SW480 (cell line): Measurements from ENCODE around the gene FOXO1.
A peak's percentile ranks its signal among the peaks of the same experiment; 100 is the strongest.

Experiments
- DNase-seq: peaks from one replicate; pipeline ENCODE4 v3.0.0-alpha.2; 2016; ENCODE audit warnings: low spot score

FOXO1 gene

DNA sequence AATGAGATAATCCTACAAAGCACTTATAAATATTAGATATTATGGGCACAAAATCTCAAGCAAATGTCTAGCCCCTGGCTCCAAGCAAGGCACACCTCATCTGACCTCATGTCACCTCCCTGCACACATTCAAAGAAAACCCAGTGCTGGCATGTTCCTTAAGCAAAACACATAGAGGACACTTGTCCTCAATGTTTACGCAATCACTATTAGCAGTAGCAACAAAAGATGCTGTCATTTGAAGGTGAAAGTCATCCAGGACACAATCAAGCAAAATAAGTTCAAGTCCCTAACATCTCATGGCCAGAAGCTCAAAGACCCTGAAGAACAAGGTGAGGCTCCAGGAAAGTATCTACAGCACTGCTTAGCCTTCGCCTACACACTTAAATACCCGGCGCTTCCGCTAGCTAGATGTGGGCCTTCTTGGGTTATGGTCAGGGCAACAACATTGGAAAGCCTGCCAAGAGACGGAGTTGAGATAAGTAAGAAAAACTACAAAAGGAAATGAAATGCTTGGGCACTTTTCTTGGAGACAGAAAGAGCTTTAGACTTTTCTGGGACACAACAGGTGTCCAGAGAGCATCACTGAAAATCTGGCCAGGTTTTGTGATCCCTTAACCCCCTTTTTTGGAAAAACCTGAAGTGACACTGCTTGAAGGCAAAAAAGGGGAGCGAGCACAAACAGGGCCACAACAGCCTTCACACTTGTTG is 85.7 kb downstream of the FOXO1 start:
- no peak for DNase-seq

DNA sequence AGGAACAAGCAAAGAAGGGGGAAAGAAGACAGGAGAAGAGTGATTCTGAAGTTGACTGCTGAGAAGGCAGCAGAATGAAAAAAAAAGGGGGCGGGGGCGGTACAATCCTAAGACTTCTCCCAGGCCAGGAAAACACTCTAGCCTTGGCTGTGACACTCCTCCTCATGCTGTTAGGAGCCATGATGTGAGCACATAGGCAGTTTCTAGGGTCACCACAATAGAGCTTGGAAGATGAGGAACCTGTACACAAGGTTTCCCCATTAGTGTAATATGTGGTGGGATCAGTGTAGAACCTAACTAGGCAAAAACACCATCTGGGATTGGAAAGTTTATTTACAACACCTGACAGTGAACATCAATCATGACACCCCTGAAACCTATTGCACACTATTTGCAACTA is 86.9 kb downstream of the FOXO1 start:
- DNase-seq = no peak

- no peak for DNase-seq
These were observed 88.4 kb downstream of the FOXO1 start for GRCh38 chr13:40578055-40578454.

DNA sequence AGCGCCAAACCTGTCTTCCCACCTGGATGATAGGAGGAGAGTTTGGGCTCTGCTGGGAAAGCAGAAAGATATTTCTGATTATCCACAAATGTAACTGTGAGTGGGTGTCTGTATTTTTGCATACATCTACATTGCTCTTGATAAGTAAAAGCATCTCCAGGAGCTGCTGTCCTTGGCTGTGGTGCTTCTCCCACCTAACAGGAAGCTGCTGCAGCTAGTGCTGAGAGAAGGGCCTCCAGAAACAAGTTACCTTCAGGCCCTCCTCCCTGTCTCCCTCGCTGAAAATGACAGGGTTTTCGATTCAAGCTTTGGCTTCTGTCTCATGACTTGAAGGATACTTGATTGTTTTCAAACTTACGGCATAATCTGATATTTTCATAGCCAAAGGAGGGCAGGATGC is 90.1 kb downstream of the FOXO1 start:
- no peak for DNase-seq

- DNase-seq = no peak
These were observed 93.5 kb downstream of the FOXO1 start for GRCh38 chr13:40572961-40573360.

GRCh38 chr13:40571338-40571963 is 95.0 kb downstream of the FOXO1 start:
- no peak for DNase-seq

DNA sequence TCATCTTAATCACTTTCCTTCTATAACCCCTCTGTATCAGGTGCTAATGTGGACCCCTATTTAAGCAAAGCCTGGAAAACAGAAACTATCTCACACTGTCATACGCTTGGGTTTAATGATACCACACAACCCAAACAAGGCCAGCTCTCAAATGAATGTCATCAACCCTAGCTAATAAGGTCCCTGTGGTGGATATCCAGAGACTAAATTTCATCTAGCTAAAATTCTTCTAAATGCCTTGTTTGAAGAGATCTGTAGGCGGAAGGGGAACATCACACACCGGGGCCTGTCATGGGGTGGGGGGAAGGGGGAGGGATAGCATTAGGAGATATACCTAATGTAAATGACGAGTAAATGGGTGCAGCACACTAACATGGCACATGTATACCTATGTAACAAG is 95.5 kb downstream of the FOXO1 start:
- no peak for DNase-seq

DNA sequence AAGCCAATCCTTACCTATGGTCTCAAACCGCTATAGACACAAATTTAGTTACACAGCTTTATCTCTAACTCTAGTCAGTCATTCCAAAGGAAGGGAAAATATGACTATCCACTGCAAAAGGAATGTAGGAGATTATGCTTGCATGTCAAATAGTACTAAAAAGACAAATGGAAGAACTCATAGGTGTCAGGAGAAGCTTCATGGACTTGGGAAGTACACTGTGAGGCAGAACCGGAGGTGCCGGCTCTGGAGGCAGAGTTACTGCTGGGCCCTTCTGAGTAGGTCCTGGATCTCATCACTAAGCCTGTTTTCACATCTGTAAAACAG is 97.5 kb downstream of the FOXO1 start:
- DNase-seq = no peak

- DNase-seq = no peak
These were observed 98.0 kb downstream of the FOXO1 start for GRCh38 chr13:40568246-40569023.

DNA sequence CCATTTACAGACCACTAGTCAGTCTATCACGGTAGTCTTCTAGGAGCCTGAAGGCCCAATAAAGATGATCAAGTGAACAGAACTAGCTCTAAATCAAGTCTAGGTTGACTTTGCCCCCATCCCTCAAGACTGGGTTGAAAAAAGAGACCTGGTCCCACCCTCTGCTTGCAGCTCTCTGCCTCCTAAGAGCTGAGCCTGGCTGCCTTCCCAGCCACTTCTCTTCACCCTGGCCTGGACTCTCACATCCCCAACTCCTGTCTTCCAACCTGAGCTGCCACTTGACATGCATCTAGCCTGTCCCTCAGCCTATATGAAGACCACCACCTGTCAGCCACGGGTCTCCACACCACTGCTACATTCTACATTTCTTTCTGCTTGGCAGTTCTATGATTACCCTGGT is 99.6 kb downstream of the FOXO1 start:
- DNase-seq = no peak

DNA sequence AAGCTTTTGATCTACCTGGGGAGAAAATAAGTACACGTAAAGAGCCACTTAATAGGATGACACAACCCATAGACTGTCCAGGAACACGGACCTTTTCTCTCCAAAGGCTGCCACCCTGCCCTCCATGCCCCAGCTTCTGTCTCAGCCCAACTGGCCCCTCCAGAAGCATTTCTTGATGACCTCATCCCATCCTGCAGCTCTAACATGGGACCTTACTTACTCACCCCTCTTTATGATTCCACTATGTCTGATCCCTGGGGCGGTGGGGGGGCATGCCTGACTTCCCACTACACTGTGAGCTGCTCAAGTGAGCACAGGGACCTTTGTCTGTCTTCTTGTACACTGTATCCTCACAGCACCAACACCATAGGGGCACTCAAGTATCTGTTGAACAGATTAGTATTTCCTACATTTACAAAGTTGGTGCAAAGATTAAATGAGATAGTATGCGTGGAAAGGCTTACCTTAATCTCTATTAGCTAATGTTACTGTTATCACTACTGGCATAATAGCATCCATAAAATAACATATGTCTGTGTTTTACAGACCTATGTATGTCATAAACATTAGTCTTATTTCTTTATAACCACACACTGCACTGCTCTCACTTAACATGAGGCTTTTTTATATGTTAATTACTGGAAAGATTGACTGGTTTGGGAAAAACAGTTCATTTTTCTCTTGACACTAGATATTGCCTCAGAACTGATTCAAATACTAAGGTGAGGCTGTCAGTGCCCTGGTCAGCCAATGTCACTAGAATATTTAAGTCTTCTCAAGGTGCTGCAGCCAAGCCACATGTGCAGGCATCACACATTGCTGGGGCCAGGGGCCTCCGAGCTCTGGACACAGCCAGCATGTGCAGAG is 100.9 kb downstream of the FOXO1 start:
- no peak for DNase-seq

DNA sequence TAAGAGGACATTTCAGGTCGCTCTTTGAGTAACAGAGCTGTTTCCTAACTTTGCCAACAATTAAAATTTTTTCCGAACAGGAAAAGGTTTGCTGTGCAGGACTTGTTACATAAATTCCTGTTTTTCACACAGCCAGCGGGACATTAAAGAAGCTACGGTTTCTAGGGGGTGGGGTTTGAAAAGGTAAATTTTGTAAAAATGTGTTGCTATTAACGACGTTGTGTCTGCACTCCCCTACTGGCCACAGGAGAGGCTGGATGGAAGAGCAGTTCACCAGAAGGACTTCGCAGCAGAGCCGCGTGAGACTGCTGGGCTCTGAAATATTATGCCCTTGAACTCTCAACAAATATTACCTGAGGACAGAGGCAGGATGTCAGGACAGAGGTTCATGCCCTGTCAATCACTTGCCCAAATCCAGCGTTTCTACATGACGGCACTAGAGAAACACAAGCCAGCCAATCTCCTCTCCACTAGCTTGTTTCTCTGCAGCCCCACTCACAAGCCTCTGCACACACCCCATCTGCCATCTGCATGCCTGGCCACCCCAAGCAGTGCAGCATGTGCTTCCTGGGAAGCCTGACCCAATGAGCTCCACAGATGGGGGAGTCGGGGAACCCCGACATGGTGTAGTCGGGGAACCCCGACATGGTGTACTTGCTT is 102.0 kb downstream of the FOXO1 start:
- no peak for DNase-seq

DNA sequence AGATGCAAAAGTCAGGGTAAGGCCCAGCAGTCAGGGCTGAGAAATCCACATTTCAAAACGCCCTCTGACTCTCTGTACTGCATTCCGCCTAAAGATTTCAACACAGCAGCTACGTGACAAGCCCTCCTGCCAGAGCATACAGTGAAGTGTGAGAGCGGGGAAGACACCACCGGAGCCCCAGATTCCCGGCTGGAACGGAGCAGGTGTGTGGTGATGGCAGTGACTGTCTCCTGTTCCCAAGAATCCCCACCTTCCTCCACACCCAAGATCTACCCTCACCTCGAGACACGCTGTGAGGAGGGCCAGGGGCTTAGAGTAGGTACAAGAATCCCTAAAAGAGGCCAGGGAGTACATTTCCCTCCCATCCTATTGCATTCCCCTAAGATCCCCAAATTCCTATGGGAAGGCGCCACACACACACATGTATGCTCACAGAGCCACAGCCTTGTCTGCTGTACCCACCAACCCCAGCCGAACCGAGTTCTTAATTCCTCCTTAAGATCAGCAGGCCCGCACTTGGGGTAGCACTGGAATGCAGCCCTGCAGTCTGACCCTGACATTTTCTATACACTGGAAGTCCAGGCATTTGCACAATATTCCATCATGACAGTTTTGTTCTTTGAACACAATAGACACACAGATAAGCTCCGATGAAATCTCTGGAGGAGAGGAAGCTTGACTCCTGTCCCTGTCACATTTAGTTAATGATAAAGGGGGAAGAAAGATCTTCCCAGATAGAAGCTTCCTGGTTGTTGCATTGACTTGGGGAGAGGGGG is 102.9 kb downstream of the FOXO1 start:
- DNase-seq = no peak

DNA sequence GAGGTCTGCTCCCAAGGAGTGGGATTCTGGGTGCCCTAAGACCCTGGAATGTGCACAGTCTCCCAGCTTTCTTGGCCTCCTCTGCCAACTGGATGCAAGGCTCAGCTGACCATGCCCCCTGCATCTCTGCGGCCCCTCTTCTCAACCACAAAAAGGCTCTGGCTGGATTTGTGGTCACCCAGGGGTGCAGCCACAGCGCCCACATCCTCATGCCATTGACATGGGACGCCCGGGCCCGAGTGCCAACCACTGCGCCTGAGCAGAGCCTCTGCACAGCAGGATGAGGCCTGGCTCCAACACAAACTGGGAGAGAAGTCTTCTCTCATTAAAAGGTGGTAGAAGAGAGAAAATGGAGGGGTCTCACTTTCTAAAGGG is 103.5 kb downstream of the FOXO1 start:
- DNase-seq = peak; percentile 82

DNA sequence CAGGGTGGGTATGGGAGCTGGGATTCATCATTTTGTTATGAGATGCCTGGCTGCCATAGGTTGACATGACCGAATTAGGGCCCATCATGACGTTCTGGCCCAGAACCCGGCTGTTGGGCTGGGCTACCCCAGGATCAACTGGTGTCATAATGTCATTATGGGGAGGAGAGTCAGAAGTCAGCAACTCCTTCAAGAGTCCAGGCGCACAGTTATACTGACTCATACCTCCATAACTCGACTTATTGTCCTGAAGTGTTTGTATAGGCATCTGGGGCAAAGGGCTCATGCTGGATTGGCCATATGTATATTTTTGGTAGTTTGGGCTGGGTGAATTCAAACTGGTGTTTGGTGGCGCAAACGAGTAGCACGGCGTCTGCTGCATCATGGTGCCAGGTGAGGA is 106.5 kb downstream of the FOXO1 start:
- no peak for DNase-seq

- no peak for DNase-seq
These were observed 107.8 kb downstream of the FOXO1 start for GRCh38 chr13:40558656-40559055.

DNA sequence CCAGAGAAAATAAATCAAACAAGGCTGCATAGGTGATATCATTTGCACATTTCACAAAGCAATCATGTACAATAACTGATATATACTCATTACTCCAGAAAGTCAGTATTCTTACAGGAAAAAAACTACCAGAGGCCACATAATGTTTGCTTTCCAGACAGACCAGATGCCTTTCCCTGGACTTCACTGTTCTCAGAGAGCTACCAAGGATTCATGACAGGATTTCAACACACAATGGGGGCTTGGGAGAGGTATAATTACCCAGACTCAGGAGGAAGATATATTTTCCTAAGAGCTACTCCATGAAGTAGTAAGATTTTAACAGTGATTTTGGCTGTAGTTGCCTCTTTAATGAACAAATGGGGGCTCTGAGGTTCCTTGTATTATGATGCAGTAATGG is 110.0 kb downstream of the FOXO1 start:
- no peak for DNase-seq

- DNase-seq = no peak
These were observed 113.1 kb downstream of the FOXO1 start for GRCh38 chr13:40553356-40553755.

GRCh38 chr13:40552895-40553294 is 113.5 kb downstream of the FOXO1 start:
- DNase-seq = no peak

GRCh38 chr13:40550130-40550529 is 116.3 kb downstream of the FOXO1 start:
- DNase-seq = no peak

DNA sequence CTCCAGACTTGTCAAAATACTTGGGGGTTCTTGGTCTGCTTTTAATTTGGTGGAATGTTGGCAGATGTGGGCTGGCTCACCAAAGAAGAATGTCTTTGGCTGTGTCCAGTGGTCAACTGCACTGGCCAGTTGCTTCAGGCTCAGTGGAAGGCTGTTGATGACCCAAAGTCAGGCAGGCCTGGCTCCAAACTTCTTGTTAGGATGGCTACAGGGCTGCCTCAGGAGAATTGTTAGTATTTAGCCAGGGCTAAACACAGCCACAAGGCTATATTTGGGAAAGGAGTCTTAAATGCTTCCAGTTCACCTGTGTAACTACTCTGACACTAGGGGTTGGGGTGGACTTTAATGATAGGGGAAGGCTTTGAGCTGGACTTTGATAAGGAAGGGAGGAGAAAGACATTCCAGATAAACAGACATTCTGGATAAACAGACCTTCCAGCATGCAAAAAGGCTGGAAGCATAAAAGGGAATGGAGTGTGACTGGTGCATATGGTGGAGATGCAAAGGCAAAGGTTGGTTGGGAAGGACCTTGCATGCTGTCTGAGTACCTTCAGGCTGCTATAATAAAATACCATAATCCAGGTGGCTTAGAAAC is 116.8 kb downstream of the FOXO1 start:
- no peak for DNase-seq
